K562 (cell line): ENCODE data around the gene INVS. TPM values are rescaled to one million over a fixed set of nuclear protein-coding genes. Genes with fewer than 3 reads are reported as not detected.

ENCODE experiments used
- ATAC-seq: fragments of 200-7000 bp; cut with Tn5 transposase; 3 replicates; pipeline ENCODE4 v1.9.1; 2020; ENCODE audit warnings: moderate library complexity
- BruUV-seq: library from RNA; stranded (reverse); fragments of 400-500 nt; replicated peaks from 2 replicates; lab custom pipeline; 2021; lab: Mats Ljungman, UMichigan
- CTCF ChIA-PET: fragments of 300-600 bp; formaldehyde crosslinking; extraction: SDS; loops from one replicate; lab custom pipeline; 2021; ENCODE audit warnings: low intra/inter-chr PET ratio; lab: Yijun Ruan, JAX
- POLR2A ChIA-PET: fragments of 300-600, 350-650 bp; sonication (Branson Sonifier 250); formaldehyde crosslinking; extraction: SDS; loops from one replicate; lab custom pipeline; 2021; ENCODE audit warnings: antibody characterized with exemption, inconsistent platforms; lab: Yijun Ruan, JAX
- DNase-seq, 4 experiments: peaks; one replicate each; pipeline versions ENCODE4 v3.0.0 to v3.0.0-alpha.2; 2011 to 2018; ENCODE audit warnings: low spot score in 3 of 4, mixed read lengths in 3 of 4; ENCODE audit errors: extremely low read depth in 1 of 4
- FAIRE-seq: peaks from 2 replicates; lab custom pipeline; 2011; peaks lifted over from hg19 to GRCh38; lab: Jason Lieb, UNC
- H2AFZ ChIP-seq: 2 replicates; pipeline ENCODE4 v1.6.0; 2011; ENCODE audit warnings: low read depth, low read length, control low read depth, inconsistent platforms
- H3K27ac ChIP-seq: fragments of 200-600 bp; 3 replicates; pipeline ENCODE4 v1.8.0; 2011; ENCODE audit warnings: low read depth, mild to moderate bottlenecking, control low read depth, inconsistent platforms, low read length, moderate library complexity, mixed read lengths; ENCODE audit errors: extremely low read depth
- H3K27me3 ChIP-seq, 2 experiments: fragments of 300-600 bp in 1 of 2; 2 replicates in 1 of 2; 3 replicates in 1 of 2; pipeline versions ENCODE4 v1.6.0 to v1.8.0; 2011; ENCODE audit warnings: inconsistent platforms in 2 of 2, low read length in 2 of 2, mild to moderate bottlenecking in 1 of 2, mixed read lengths in 1 of 2, moderate library complexity in 1 of 2; ENCODE audit not compliant: control insufficient read depth in 2 of 2, insufficient read depth in 2 of 2
- H3K36me3 ChIP-seq: fragments of 300-600 bp; 3 replicates; pipeline ENCODE4 v1.8.0; 2011; ENCODE audit warnings: mild to moderate bottlenecking, low read length, inconsistent platforms; ENCODE audit not compliant: control insufficient read depth, insufficient read depth
- H3K4me1 ChIP-seq, 2 experiments: fragments of 200-600 bp in 1 of 2; replicated peaks in 1 of 2; 2 replicates in 1 of 2; 3 replicates in 1 of 2; pipeline versions ENCODE4 v1.5.1 to v1.8.0; 2011; ENCODE audit warnings: inconsistent platforms in 2 of 2, low read length in 2 of 2, mild to moderate bottlenecking in 1 of 2, mixed read lengths in 1 of 2, moderate library complexity in 1 of 2; ENCODE audit not compliant: control insufficient read depth in 2 of 2, insufficient read depth in 2 of 2
- H3K4me2 ChIP-seq: 2 replicates; pipeline ENCODE4 v1.6.1; 2011; ENCODE audit warnings: low read length, control low read depth, inconsistent platforms, mixed read lengths; ENCODE audit not compliant: insufficient read depth
- H3K4me3 ChIP-seq: fragments of 200-600 bp; sonication (generic), shearing (Covaris generic); 2 replicates; pipeline ENCODE4 v1.5.1; 2016; ENCODE audit warnings: control low read depth, inconsistent platforms
- H3K79me2 ChIP-seq: fragments of 200-600 bp; 3 replicates; pipeline ENCODE4 v1.8.0; 2011; ENCODE audit warnings: low read length, inconsistent platforms; ENCODE audit not compliant: control insufficient read depth, insufficient read depth
- H3K9ac ChIP-seq, 2 experiments: 2 replicates each; pipeline versions ENCODE4 v1.6.0 to v1.6.1; 2011; ENCODE audit warnings: low read depth in 2 of 2, low read length in 2 of 2, control low read depth in 1 of 2, inconsistent platforms in 1 of 2, mild to moderate bottlenecking in 1 of 2, mixed read lengths in 1 of 2; ENCODE audit not compliant: insufficient read depth in 1 of 2
- H3K9me1 ChIP-seq: one replicate; pipeline ENCODE4 v1.6.0; 2011; ENCODE audit warnings: inconsistent platforms, mild to moderate bottlenecking, low read length, moderate library complexity; ENCODE audit not compliant: control insufficient read depth, insufficient read depth
- H3K9me3 ChIP-seq: replicated peaks from 2 replicates; pipeline ENCODE4 v1.5.1; 2011; ENCODE audit warnings: low read depth, low read length, inconsistent platforms; ENCODE audit not compliant: control insufficient read depth, insufficient read depth
- H4K20me1 ChIP-seq: replicated peaks from 2 replicates; pipeline ENCODE4 v1.6.1; 2011; ENCODE audit warnings: low read length, inconsistent platforms, mixed read lengths; ENCODE audit not compliant: control insufficient read depth, insufficient read depth
- CBX5 ChIP-seq: IDR thresholded peaks from 2 replicates; pipeline ENCODE4 v1.6.1; 2014; ENCODE audit warnings: low read depth, borderline replicate concordance
- HEY1 ChIP-seq: fragments of 250-450 bp; sonication (Bioruptor Pico); IDR thresholded peaks from 2 replicates; pipeline ENCODE4 v1.5.0; 2020; ENCODE audit warnings: mild to moderate bottlenecking, moderate library complexity, borderline replicate concordance
- NBN ChIP-seq: fragments of 450-650 bp; IDR thresholded peaks from 2 replicates; pipeline ENCODE4 v1.6.1; 2016; ENCODE audit warnings: low read depth, mild to moderate bottlenecking
- RNF2 ChIP-seq: sonication (generic); IDR thresholded peaks from 2 replicates; pipeline ENCODE4 v1.6.1; 2016
- STAG1 ChIP-seq: sonication (generic); formaldehyde crosslinking; IDR thresholded peaks from 2 replicates; pipeline ENCODE4 v1.5.0; 2020; ENCODE audit warnings: missing genetic modification reagents, borderline replicate concordance
- TAL1 ChIP-seq: fragments of 450-650 bp; IDR thresholded peaks from 2 replicates; pipeline ENCODE4 v1.6.1; 2016; ENCODE audit warnings: mild to moderate bottlenecking
- UBTF ChIP-seq, 2 experiments: IDR thresholded peaks; 2 replicates each; pipeline ENCODE4 v1.6.1; 2012; ENCODE audit warnings: improper control_type of control experiment in 2 of 2, low read depth in 2 of 2, low read length in 2 of 2, borderline replicate concordance in 1 of 2
- WHSC1 ChIP-seq: IDR thresholded peaks from one replicate; pipeline ENCODE4 v1.6.1; 2012; ENCODE audit warnings: low read length, control low read depth, inconsistent platforms
- ZBTB17 ChIP-seq: fragments of 450-650 bp; formaldehyde crosslinking; IDR thresholded peaks from 2 replicates; pipeline ENCODE4 v1.4.0; 2020; ENCODE audit warnings: mild to moderate bottlenecking
- ZC3H8 ChIP-seq: fragments of 450-650 bp; IDR thresholded peaks from 2 replicates; pipeline ENCODE4 v1.6.1; 2017
- ZZZ3 ChIP-seq: fragments of 450-650 bp; IDR thresholded peaks from 2 replicates; pipeline ENCODE4 v1.6.1; 2016; ENCODE audit warnings: antibody characterized with exemption, mild to moderate bottlenecking, moderate library complexity
- WGBS: fragments of 100-300 bp; shearing (Covaris generic); methylation state at CpG from one replicate; pipeline ENCODE4 v1.1.6; 2016; ENCODE audit warnings: low coverage, mixed read lengths; ENCODE audit not compliant: insufficient coverage; ENCODE audit errors: missing lambda C conversion rate; 5-methylcytosine and 5-hydroxymethylcytosine counted together
- in situ Hi-C: fragments of 300-500 bp; cut with MboI; formaldehyde crosslinking; loops from 4 replicates; pipeline ENCODE4 v1.15.0; 2018; ENCODE audit warnings: inconsistent platforms, mixed read lengths
- intact Hi-C: fragments of 100-400 bp; cut with micrococcal nuclease; formaldehyde crosslinking; loops from 2 replicates; pipeline ENCODE4 v1.14.2; 2022
- polyA plus RNA-seq, 8 experiments: library from polyadenylated mRNA; depleted of rRNA in 4 of 8; stranded (reverse) in 5 of 8; unstranded in 3 of 8; fragments of >200 nt; fragmentation: Nextera tagmentation in 2 of 8; fragmentation: Illumina TruSeq in 1 of 8; extraction: Ambion mirVana in 2 of 8; extraction: Trizol in 1 of 8; gene quantifications; 2 replicates each; pipeline versions ENCODE4 v1.2.1 to v1.2.3, GENCODE V29; 2011 to 2014; ENCODE audit warnings: inconsistent platforms in 1 of 8, missing spikeins in 1 of 8
- total RNA-seq, 7 experiments: library from RNA; depleted of rRNA in 6 of 7; stranded (reverse); fragments of >200 nt in 6 of 7; fragmentation: Illumina TruSeq in 2 of 7; extraction: Trizol in 2 of 7; gene quantifications; 2 replicates each; pipeline versions ENCODE4 v1.2.1 to v1.2.3, GENCODE V29; 2011 to 2021; ENCODE audit warnings: low replicate concordance in 1 of 7
- TF ChIP-seq, protein P1 (sequence below): sonication (generic); formaldehyde crosslinking; IDR thresholded peaks from 2 replicates; pipeline ENCODE4 v1.8.1; 2023; ENCODE audit warnings: missing genetic modification reagents, mild to moderate bottlenecking, borderline replicate concordance
- TF ChIP-seq, protein P2 (sequence below): fragments of 200-800 bp; sonication (Bioruptor generic); IDR thresholded peaks from 2 replicates; pipeline ENCODE4 v1.6.1; 2017; ENCODE audit warnings: missing genetic modification characterization, missing compliant biosample characterization
- TF ChIP-seq, protein P3 (sequence below): sonication (generic); formaldehyde crosslinking; IDR thresholded peaks from 2 replicates; pipeline ENCODE4 v1.8.0; 2022; ENCODE audit warnings: mild to moderate bottlenecking, missing genetic modification reagents

Gene INVS
- total and polyA plus RNA-seq, 9 of the 15 experiments (the other 6 are each of a cell fraction or from before 2014, with no cell fraction given) = 0.77 to 18.5 (median 10.0) TPM

- peaks cover 5% of the 10 kb centered on the region for H3K9me3 ChIP-seq
- peaks cover 0 to 5% of the 10 kb centered on the region in 2 experiments; a peak in 2 of 5 replicates for H3K4me1 ChIP-seq
- DNase-seq (no peak), ATAC-seq (no peak), FAIRE-seq (no peak)
- no peaks in the 10 kb centered on the region for H3K9me1 ChIP-seq
- ChIA-PET CTCF (no interaction called here), POLR2A (no interaction called here)
- H3K27ac ChIP-seq = no peak overlapping the region
- peaks cover 38% of the 10 kb centered on the region for H3K36me3 ChIP-seq
- H3K9ac ChIP-seq = no peak overlapping the region
- no peaks in the 10 kb centered on the region for H4K20me1 ChIP-seq
- intact Hi-C loops = loop anchor here (10.0 kb wide), 1 partner anchor 308 kb away; no protein-coding TSS in a partner anchor
- no peaks in the 10 kb centered on the region for H3K27me3 ChIP-seq
- no peak overlapping the region for H3K4me2 ChIP-seq
- H3K79me2 ChIP-seq = no peaks in the 10 kb centered on the region
- in situ Hi-C loops = no loop called here
- H3K4me3 ChIP-seq = no peak overlapping the region
- WGBS = 87% methylated on average over 5 of the region's 5 CpGs
- no peak overlapping the region for H2AFZ ChIP-seq
- no TSS peak for BruUV-seq
- TF ChIP-seq, protein P1, sequence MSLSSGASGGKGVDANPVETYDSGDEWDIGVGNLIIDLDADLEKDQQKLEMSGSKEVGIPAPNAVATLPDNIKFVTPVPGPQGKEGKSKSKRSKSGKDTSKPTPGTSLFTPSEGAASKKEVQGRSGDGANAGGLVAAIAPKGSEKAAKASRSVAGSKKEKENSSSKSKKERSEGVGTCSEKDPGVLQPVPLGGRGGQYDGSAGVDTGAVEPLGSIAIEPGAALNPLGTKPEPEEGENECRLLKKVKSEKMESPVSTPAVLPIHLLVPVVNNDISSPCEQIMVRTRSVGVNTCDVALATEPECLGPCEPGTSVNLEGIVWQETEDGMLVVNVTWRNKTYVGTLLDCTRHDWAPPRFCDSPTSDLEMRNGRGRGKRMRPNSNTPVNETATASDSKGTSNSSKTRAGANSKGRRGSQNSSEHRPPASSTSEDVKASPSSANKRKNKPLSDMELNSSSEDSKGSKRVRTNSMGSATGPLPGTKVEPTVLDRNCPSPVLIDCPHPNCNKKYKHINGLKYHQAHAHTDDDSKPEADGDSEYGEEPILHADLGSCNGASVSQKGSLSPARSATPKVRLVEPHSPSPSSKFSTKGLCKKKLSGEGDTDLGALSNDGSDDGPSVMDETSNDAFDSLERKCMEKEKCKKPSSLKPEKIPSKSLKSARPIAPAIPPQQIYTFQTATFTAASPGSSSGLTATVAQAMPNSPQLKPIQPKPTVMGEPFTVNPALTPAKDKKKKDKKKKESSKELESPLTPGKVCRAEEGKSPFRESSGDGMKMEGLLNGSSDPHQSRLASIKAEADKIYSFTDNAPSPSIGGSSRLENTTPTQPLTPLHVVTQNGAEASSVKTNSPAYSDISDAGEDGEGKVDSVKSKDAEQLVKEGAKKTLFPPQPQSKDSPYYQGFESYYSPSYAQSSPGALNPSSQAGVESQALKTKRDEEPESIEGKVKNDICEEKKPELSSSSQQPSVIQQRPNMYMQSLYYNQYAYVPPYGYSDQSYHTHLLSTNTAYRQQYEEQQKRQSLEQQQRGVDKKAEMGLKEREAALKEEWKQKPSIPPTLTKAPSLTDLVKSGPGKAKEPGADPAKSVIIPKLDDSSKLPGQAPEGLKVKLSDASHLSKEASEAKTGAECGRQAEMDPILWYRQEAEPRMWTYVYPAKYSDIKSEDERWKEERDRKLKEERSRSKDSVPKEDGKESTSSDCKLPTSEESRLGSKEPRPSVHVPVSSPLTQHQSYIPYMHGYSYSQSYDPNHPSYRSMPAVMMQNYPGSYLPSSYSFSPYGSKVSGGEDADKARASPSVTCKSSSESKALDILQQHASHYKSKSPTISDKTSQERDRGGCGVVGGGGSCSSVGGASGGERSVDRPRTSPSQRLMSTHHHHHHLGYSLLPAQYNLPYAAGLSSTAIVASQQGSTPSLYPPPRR (CRISPR knock-in tag) = no peak
- TF ChIP-seq TAL1 (no peak), ZZZ3 (no peak), ZBTB17 (no peak), WHSC1 (no peak), NBN (no peak), CBX5 (no peak), HEY1 (CRISPR knock-in tag) (no peak), UBTF (IDR thresholded peaks at IDR 0.05; ENCODE audit: borderline replicate concordance in 1 of 2, low read depth in 2 of 2, low read length in 2 of 2) (no peak), RNF2 (no peak), ZC3H8 (no peak), STAG1 (CRISPR knock-in tag) (no peak)
- TF ChIP-seq, protein P2, sequence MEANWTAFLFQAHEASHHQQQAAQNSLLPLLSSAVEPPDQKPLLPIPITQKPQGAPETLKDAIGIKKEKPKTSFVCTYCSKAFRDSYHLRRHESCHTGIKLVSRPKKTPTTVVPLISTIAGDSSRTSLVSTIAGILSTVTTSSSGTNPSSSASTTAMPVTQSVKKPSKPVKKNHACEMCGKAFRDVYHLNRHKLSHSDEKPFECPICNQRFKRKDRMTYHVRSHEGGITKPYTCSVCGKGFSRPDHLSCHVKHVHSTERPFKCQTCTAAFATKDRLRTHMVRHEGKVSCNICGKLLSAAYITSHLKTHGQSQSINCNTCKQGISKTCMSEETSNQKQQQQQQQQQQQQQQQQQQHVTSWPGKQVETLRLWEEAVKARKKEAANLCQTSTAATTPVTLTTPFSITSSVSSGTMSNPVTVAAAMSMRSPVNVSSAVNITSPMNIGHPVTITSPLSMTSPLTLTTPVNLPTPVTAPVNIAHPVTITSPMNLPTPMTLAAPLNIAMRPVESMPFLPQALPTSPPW (CRISPR knock-in tag) = no peak
- TF ChIP-seq, protein P3, sequence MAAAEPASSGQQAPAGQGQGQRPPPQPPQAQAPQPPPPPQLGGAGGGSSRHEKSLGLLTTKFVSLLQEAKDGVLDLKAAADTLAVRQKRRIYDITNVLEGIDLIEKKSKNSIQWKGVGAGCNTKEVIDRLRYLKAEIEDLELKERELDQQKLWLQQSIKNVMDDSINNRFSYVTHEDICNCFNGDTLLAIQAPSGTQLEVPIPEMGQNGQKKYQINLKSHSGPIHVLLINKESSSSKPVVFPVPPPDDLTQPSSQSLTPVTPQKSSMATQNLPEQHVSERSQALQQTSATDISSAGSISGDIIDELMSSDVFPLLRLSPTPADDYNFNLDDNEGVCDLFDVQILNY = no peak
Observed at GRCh38 chr9:100287186-100287585, 188.1 kb downstream of the INVS start.
